Uterus (tissue), 2 donors: ENCODE results near the gene CAAP1.

ENCODE experiments used
- POLR2A ChIP-seq, 2 donors: fragments of 450-650 bp; IDR thresholded peaks; one replicate each; pipeline ENCODE4 v1.6.1; 2016; ENCODE audit warnings: antibody characterized with exemption in 2 of 2, mild to moderate bottlenecking in 1 of 2, moderate library complexity in 1 of 2
- TF ChIP-seq, protein P1 (sequence below), 4 experiments: fragments of 200-600 bp in 2 of 4; fragments of 450-650 bp in 2 of 4; sonication (generic) in 2 of 4; IDR thresholded peaks; one replicate each; pipeline ENCODE4 v1.5.1; 2016 to 2019; ENCODE audit warnings: antibody characterized with exemption in 4 of 4, mild to moderate bottlenecking in 2 of 4, moderate library complexity in 1 of 4

DNA sequence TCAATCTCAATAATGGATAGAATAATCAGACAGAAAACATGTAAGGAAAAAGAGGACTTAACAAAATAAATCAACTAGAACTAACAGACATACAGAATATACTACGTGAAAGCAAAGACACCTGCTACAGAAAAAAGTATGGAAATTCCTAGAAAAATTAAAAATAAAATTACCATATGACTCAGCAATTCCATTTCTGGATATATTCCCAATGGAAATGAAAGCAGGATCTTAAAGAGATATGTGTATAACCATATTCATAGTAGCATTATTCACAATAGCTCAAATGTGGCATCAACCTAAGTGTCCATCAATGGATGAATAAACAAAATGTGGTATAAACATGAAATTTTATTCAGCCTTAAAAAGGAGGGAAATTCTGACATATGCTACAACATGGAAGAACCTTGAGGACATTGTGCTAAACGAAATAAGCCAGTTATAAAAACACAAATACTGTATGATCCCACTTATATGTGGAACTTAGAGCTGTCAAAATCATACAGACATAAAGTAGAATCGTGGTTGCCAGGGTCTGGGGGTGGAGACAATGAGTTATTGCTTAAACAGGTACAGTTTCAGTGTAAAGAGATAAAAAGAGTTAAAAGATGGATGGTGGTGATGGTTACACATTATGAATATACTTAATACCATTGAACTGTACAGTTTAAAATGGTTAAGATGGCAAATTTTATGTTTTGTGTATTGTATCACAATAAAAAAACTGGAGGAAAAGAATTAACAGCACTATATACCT is 47.5 kb upstream of the CAAP1 start:
- TF ChIP-seq, protein P1, sequence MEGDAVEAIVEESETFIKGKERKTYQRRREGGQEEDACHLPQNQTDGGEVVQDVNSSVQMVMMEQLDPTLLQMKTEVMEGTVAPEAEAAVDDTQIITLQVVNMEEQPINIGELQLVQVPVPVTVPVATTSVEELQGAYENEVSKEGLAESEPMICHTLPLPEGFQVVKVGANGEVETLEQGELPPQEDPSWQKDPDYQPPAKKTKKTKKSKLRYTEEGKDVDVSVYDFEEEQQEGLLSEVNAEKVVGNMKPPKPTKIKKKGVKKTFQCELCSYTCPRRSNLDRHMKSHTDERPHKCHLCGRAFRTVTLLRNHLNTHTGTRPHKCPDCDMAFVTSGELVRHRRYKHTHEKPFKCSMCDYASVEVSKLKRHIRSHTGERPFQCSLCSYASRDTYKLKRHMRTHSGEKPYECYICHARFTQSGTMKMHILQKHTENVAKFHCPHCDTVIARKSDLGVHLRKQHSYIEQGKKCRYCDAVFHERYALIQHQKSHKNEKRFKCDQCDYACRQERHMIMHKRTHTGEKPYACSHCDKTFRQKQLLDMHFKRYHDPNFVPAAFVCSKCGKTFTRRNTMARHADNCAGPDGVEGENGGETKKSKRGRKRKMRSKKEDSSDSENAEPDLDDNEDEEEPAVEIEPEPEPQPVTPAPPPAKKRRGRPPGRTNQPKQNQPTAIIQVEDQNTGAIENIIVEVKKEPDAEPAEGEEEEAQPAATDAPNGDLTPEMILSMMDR (IDR thresholded peaks at IDR 0.05): no peak
- no peak for TF ChIP-seq POLR2A (IDR thresholded peaks at IDR 0.05)
